AG04449 (cell line): Measurements from ENCODE around the gene KLHL10.
A peak's percentile ranks its signal among the peaks of the same experiment; 100 is the strongest.

ENCODE experiments used
- CTCF ChIA-PET: fragments of 350-600 bp; formaldehyde crosslinking; extraction: SDS; loops from one replicate; lab custom pipeline; 2021; ENCODE audit warnings: antibody characterized with exemption; lab: Yijun Ruan, JAX
- POLR2A ChIA-PET: fragments of 400-600, 350-600 bp; formaldehyde crosslinking; extraction: SDS; loops from one replicate; lab custom pipeline; 2020; ENCODE audit warnings: antibody characterized with exemption, inconsistent platforms; lab: Yijun Ruan, JAX
- DNase-seq: peaks from one replicate; pipeline ENCODE4 v3.0.0-alpha.2; 2010; ENCODE audit warnings: low read depth, low spot score
- H3K4me3 ChIP-seq: 2 replicates; pipeline ENCODE4 v1.5.1; 2011; ENCODE audit warnings: low read depth, mild to moderate bottlenecking, control low read depth, low read length
- TF ChIP-seq, protein P1 (sequence below): IDR thresholded peaks from one replicate; pipeline ENCODE4 v1.5.1; 2011; ENCODE audit warnings: mild to moderate bottlenecking, moderate library complexity, low read length, control low read depth, inconsistent platforms; ENCODE audit not compliant: insufficient read depth; ENCODE audit errors: missing control alignments

The KLHL10 gene

DNA sequence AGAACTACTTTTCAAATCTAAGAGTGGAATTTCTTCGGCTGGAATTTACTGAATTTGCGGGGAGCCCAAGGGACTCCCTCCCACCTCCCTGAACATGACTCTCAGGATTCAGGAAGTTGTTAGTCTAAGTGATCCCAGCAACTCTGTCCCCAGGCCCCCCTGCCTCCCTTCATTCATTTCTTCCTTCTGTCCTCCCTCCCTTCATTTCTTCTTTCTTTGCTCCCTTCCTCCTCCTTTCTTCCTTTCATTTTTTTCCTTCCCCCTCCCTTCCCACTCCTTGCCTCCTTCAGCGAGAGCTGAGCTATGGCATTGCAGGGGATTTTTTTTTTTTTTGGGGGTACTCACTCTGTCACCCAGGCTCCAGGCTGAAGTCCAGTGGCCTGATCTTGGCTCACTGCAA is 40.2 kb upstream of the KLHL10 start:
- ChIA-PET POLR2A (no interaction called here), CTCF (interaction anchor here (1.3 to 11.3 kb wide), 8 partner anchors 7 to 61 kb away, joined by 3 to 189 read pairs (median 30); partner anchors contain the start of genes FKBP10, HAP1, JUP and P3H4)
- no peak for DNase-seq
- H3K4me3 ChIP-seq: no peak overlapping the region
- TF ChIP-seq, protein P1, sequence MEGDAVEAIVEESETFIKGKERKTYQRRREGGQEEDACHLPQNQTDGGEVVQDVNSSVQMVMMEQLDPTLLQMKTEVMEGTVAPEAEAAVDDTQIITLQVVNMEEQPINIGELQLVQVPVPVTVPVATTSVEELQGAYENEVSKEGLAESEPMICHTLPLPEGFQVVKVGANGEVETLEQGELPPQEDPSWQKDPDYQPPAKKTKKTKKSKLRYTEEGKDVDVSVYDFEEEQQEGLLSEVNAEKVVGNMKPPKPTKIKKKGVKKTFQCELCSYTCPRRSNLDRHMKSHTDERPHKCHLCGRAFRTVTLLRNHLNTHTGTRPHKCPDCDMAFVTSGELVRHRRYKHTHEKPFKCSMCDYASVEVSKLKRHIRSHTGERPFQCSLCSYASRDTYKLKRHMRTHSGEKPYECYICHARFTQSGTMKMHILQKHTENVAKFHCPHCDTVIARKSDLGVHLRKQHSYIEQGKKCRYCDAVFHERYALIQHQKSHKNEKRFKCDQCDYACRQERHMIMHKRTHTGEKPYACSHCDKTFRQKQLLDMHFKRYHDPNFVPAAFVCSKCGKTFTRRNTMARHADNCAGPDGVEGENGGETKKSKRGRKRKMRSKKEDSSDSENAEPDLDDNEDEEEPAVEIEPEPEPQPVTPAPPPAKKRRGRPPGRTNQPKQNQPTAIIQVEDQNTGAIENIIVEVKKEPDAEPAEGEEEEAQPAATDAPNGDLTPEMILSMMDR: no peak

DNA sequence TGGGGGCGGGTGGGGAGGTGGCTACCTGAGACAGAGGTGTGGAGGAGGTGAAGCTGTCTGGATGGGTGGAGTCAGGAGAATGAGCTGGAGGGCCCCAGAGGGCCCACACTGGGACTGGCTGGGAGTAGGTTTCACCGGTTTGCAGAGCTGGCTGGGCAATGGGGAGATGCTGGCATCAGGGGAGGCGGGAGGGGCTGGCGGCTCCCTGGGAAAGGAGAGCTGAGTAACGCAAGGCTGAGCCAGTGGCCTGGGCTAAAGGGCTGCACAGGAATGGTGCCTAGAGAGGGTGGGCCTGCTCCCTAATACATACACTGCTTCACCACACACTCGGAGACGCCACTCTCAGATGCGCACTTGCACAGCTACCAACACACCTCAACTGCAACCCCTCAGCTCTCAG is 38.3 kb upstream of the KLHL10 start:
- no peak for DNase-seq
- TF ChIP-seq, protein P1: no peak
- H3K4me3 ChIP-seq: no peak overlapping the region
- ChIA-PET CTCF (interaction anchor here (0.6 to 11.3 kb wide), 8 partner anchors 9 to 103 kb away, joined by 3 to 189 read pairs (median 38); partner anchors contain the start of genes FKBP10, HAP1, JUP and P3H4), POLR2A (interaction anchor here (1.3 kb wide), 1 partner anchor 26 kb away, joined by 3 read pairs; no protein-coding TSS in a partner anchor)

DNA sequence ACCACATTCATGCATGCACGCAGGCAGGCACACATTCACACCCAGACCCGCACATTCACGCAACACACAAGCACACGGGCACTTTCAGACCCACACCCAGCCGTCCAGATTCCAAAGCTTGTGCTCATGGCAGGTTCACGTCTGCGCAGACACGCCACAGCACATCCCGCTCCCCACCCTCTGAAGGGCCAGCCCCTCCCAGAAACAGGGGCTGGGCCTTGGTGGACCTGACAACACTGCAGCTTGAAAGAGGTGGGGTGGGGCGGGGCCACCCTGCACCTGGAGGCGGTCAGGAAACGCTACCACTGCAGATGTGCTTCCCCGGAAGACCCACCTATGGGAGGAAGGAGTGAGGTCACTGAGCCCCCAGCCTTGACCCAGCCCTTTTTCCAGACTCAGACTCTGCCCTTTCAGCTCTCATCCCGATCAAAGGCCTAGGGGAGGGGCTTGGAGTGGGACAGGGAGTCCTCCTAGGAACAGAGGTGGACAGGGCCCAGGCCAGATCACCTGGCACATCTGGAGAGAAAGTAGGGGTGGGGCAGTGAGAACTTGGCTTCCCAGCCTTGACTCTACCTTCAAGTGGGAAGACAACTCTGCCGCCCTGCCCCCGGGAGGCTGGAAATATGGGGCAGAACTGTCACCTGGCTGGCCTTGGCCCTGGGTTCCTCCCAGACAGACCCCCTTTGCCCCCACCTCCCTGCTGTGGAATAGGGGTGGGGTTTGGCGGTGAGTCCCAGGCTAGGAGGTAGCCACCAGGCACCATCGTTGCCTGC is 36.8 kb upstream of the KLHL10 start:
- no peak for DNase-seq
- POLR2A ChIA-PET: interaction anchor here (0.5 to 1.5 kb wide), 4 partner anchors 11 to 74 kb away, joined by 3 to 8 read pairs (median 4); partner anchors contain the start of gene P3H4

DNA sequence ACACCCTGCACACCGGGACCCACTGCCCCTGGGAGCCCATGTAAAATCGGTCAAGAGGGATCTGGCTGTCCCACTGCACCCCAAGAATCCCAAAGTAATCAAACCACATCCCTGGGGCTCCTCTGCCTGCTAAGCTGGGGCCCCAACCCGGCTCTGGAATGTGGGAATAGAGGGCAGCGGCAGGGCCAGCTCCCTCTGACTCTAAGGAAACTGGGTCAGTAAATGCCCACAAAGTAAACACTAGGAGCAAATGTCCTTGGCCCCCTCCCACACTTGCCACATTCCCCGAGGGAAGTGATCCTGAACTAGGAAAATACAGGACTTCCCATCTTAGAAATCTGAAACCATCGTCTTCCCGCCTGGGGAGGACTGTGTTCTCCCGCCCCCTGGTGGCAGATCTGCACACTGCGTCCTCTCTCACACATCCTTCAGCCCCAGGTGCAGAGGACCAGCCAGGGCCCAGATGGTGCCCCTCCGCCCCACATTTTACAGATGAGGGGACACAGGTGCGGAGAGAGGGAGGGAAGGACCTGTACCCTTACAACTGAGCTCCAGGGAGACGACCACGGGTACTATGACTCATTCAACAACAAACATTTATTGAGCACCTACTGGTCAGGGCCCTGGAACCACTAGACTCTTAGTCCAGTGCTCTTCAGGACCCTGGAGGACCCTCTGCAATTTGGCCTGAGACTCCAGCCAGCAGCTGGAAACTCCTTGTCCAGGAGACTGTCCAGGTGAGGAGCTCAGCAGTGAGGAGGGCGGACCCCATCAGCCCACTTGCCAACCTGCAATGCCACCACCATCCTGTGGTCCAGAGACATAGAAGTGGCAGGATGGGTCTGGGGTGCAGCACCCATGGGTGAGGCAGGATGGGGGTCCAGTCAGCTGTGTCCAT is 36.0 kb upstream of the KLHL10 start:
- TF ChIP-seq, protein P1: peak; percentile 97
- DNase-seq: no peak
- no peak overlapping the region; the same call in 1 of the 2 replicates for H3K4me3 ChIP-seq
- ChIA-PET POLR2A (interaction anchor here (0.5 to 1.5 kb wide), 5 partner anchors 10 to 117 kb away, joined by 3 to 8 read pairs (median 3); partner anchors contain the start of genes ACLY and P3H4), CTCF (interaction anchor here (0.6 to 11.3 kb wide), 37 partner anchors 8 to 161 kb away, joined by 3 to 189 read pairs (median 5); partner anchors contain the start of genes ACLY, FKBP10, HAP1 and JUP)

More for the DNA sequence above, 36.8 kb upstream of the KLHL10 start:
- TF ChIP-seq, protein P1: no peak
- no peak overlapping the region for H3K4me3 ChIP-seq
- CTCF ChIA-PET: interaction anchor here (0.7 to 11.3 kb wide), 30 partner anchors 7 to 162 kb away, joined by 3 to 189 read pairs (median 8); partner anchors contain the start of genes FKBP10, HAP1, JUP and P3H4

DNA sequence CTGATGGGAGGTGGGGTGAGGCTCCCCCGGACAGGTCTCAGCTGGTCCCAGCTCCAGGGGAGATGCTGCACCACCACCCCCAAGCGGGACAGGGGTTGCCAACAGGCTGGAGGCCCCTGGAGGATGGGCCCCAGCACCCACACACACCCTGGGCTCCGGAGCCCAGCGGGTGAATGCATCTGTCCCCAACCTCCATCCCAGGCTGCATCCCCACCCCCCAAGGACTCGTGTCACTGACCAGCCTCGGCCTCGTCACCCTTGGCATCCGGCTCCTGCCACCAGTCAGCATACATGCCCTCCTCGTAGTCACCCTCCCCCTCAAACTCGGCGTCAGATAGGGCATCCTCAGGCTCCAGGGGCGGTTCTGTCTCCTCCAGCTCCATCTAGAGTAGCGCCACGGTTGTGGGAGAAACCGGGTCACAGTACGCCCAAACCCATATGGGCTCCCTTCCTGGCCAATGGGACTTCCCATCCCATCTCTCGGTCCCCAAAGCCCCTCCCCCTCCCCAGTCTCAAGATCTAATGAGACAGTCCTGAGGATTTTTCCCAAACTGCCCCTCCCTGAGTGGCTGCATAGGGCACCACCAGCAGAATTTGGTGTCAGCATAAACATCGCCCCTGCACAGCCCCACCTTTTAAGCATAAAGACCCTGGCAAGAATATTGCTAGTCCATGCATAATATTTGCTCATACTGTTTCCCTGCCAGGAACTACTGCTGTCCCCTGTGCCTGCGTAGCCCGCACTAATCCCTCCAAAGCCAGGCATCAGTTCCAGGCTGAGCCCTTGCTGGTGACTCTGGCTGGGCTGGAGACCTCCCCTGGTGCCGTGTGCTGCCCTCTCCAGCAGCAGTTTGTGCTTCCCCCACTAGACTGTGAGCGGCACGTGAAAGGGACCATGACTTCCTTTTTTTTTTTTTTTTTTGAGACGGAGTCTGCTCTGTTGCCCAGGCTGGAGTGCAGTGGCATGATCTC is 34.3 kb upstream of the KLHL10 start:
- CTCF ChIA-PET: interaction anchor here (1.4 to 11.3 kb wide), 11 partner anchors 7 to 156 kb away, joined by 4 to 189 read pairs (median 21); partner anchors contain the start of genes FKBP10, HAP1 and P3H4
- TF ChIP-seq, protein P1: no peak
- H3K4me3 ChIP-seq: no peak overlapping the region
- POLR2A ChIA-PET: interaction anchor here (1.0 kb wide), 1 partner anchor 115 kb away, joined by 3 read pairs; the partner anchor contains the start of gene ACLY
- no peak for DNase-seq
